Activated CD4-positive, alpha-beta T cell treated with anti-CD3 and anti-CD28 coated beads, Interleukin-2, amount 50 U/mL, for 4 hours (primary cell): Measurements from ENCODE around the gene PAQR5.
"Not testable (repeated sequence)": the region's sequence is repeated elsewhere in the genome, so short reads cannot be mapped to it uniquely, and the experiment has no call there.

Experiments used
- DNase-seq, 2 experiments: peaks; one replicate each; pipeline ENCODE4 v3.0.0-alpha.2; 2020

The PAQR5 gene

DNA sequence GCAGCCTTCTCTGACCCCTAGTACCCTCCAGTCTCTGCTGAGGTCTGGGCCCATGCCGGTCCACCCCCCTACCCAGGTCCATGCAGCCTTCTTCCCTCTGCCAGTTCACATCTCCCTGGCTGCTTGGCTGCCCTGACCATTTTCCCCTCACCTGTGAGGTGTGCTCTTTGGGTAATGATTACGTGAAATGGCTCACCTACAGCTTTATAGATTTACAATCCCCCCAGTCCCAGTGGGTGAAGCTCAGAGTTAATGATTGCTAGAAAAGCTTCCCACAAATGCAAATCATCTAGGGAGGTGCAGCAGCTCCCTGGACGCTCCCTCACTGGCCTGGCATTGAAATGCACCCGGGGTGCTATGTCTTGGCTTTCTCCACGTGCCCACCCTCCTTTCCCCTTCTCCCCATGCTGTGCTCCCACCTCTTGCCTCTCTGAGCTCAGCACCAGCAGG, 18.7 kb downstream of the PAQR5 start:
- DNase-seq: no peak

DNA sequence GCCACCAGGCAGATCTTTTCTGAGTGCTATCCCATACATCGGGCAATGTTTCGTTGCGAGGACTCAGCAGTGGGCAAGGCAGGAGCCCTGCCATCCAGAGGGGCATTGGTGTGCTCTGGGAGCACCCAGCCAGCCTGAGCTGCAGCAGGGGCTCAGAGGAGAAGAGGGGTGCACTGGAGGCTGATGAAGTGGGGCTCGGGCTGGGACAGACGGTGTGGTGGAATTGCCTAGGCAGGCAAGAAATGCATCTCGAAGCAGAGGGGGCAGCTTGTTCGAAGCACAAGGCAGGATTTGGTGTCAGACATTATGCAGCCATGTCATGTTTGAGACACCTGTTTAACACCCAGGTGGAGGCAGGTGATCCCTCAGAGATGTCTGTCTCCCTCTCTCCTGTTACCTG, 19.3 kb downstream of the PAQR5 start:
- no peak for DNase-seq

DNA sequence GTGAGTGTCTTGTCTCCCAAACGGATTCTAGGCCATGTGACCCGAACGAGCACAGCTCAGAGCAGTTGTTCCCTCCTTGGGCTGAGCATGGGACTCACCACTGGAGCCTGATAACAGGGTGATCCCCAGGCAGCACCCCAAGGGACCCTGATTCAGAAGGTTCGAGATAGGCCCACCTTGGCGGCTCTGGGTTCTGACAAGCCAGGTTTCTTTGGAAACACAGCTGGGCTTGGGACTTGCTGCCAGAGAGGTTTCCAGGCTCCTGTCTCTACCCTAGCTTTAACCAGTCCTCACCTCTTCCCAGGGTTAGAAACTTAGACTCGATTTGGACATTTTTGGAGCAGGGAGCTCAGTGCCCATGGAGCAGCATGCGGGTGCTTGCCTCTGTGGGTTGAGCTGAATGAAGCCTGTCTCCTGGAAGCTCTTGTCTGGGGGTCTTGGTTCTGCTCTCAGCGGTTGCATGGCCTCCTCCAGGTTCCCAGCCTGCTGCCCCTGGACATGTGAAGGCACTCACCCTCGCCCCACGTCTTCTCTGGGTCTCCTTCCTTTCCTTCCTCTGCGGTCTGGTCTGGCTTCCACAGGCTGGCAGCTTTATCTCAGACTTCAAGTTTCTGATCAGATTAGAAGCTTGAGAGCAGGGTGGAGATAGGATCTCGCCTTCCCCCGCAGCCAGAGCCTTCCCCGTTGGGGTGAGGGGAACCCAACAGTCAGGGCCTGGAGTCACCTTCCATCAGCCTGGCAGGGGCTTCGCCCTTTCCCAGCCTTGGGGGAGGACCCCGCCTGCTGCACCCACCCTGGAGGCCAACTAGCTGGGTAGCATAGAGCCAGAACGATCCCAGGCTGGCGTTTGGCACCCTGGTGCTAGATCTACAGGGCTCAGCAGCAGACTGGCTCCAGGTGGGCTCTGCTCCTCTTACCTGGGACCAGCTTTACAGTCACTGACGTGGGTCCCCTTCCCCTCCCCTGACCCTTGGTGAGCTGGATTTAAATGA, 21.0 kb downstream of the PAQR5 start:
- no peak for DNase-seq

DNA sequence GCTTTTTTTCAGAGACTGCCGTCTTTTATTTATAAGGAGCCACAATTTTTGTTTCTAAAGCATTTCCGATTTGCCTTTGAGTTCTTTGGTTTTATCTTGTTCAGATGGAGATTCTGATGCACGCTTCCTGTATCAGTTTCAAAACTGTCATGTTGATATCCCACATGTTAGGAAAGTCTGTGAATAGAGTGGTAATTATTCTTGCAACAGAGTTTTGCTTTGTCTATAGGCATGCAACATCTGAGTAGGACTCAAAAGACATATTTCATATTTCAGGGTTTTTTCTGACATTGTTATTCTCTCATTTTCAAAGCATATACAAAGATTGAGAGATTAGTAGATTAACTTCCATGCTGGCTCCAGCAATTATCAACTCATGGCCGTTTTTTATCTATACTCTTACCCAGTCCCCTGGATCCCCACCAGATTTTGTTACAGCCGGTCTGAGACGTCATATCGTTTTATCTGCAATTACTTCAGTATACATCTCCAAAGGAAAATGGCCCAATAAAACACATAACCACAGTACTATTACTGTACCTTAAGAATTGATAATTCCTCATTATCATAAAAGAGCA, 22.4 kb downstream of the PAQR5 start:
- DNase-seq: no peak

DNA sequence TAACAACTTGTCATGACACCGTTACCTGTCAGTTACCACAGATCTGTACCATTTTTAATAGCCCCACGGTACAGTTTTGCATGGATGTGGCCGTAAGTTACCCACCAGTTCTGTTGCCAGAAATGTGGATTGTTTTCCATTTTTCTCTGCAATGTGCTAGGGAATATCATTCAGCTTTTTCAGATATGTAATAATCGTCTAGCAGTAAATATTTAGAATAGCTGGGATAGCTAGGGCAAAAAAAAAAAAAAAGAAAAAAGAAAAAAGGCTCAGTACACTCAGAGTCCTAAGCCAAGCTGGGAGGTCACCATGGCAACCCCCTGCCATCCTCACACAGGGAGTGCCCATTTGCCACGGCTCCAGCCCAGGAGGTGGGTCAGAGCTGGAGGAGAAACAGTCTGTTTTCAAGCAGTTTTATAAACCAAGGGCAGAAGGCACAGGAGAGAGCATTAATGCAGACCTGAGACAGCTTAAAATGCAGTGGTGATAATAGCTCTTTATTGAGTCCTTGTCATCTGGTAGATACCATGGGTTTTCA, 25.2 kb downstream of the PAQR5 start:
- DNase-seq: no peak

DNA sequence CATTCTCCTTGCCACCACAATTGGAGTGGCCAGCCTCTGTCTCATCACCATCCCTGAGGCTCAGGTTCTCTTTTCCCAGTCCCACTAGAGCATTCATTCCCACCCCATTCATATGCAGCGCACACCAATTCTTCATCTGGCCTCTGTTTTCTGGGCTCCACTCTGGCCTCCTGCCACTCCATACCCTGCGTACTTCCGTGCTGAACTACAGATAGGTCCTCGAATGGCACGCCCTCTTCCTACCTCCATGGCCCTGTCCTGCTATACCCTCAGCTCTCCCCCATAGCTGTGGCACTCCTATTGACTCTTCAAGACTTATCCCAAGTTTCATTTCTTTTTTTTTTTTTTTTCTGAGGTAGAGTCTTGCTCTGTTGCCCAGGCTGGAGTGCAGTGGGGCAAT, 25.9 kb downstream of the PAQR5 start:
- DNase-seq: no peak

DNA sequence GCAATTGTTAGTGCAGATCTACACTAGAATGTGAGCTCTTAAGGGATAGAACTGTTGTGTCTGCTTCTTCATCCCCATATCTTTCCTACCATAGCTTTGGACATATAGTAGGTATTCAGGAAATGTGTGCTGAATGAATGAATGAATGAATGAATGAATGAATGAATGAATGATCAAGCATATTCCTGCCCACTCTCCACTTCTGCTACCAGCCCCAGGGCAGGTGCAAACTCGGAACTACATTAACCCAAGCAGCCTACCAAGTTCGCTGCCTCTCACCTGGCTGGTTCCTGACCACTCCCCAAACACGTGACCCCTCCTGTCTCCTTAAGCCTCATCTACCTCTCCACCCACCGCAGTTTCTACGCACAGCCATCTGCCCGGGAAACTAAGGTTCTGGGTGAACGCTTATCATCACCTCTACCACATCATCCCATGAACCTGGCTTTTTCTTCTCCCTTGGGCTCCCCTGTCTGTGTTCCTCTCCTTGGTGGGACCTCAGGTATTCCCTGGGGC, 26.8 kb downstream of the PAQR5 start:
- no peak for DNase-seq

DNA sequence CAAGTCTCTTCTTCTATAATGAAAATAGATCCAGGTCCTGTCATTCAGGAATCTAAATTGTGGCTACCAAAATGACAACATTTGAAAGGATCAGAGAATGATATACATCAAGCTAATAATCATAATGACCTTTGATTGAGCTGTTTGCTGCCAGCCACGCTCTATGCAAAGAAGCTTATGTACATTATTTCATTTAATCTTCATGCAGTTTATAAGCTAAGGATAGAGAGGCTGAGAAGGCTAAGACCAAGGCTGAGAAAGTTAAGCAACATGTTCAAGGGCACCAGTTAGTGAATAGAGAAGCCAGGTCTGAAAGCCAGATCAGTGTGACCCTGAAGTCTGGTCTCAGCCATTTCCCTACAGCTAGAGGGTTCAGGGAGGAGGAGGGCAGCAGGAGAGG, 29.4 kb downstream of the PAQR5 start:
- DNase-seq: no peak

DNA sequence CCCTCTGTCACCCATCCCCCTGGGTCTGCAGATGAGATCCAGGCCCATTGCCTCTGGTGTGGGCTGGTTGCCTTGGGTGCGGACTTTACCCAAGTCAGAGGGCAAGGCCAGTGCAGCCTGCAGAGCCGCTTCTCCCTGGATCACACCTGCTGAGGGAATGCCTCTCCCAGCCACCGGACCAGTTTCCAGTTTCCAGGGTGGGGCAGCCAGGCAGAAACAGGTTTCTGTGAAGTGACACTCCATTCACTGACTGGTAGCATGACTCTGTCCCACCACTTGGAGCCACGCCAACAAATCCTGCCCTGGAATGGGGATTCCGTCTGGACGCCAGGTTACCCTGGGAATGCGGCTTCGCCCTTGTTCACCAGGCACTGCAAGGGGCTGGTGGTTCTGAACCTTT, 30.0 kb downstream of the PAQR5 start:
- DNase-seq: no peak

DNA sequence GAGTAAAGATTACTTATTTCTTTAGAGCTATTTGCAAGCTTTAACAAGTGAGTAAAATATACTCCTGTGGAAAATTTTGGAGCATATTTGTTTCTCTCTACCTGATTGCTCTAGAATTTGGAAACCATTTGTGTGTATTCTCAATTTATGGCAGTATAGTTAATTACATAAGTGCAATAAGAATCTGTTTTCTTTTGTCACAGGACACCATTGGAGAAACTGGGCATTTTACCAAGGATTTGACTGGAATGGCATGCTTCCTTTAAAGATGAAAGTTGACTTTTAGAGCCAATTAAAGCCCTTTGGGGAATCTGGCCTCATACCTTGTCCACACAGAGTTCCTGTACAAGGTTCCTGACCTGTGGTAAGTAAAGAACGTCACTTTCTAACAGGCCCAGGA, 38.4 kb downstream of the PAQR5 start:
- no peak for DNase-seq

DNA sequence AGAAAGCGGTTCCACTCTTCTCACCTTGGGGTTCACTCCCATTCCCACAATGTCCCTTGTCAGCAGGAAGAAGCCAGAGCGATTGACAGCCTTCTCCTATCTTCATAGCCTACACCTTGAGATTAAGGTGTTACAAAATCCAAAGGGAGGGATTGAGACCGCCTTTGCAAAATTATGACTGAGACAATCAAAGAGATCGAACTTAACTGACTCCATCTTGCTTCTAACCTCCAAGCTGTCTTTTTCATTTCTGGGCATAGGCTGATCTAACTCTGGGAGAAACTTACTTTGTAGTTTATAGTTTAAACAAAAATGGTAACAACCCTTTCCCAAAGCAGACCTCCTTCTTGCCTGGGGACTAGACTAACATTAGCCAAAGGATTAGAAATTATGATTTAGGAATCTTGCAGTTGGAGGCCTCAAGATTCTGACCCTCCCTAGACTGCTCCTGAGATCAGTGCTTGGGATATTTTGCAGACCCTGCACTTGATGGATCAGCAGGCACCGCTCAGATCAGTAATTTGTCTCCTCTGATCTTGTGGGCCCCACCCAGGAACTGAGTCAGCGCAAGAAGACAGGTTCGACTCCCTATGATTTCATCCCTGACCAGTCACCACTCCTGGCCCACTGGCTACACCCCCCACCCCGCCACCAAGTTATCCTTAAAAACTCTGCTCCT, 40.0 kb downstream of the PAQR5 start:
- no peak for DNase-seq

DNA sequence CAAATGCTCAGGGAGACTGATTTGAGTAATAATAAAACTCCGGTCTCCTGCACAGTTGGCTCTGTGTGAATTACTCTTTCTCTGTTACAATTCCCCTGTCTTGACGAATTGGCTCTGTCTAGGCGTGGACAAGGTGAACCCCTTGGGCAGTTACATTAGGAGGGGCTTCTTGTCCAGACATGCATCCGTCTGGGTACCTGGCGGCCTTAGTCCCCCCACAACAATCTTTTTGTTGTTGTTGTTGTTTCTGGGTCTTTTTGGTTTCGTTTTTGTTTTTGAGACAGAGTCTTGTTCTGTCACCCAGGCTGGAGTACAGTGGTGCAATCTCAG, 40.5 kb downstream of the PAQR5 start:
- not testable (repeated sequence) for DNase-seq

DNA sequence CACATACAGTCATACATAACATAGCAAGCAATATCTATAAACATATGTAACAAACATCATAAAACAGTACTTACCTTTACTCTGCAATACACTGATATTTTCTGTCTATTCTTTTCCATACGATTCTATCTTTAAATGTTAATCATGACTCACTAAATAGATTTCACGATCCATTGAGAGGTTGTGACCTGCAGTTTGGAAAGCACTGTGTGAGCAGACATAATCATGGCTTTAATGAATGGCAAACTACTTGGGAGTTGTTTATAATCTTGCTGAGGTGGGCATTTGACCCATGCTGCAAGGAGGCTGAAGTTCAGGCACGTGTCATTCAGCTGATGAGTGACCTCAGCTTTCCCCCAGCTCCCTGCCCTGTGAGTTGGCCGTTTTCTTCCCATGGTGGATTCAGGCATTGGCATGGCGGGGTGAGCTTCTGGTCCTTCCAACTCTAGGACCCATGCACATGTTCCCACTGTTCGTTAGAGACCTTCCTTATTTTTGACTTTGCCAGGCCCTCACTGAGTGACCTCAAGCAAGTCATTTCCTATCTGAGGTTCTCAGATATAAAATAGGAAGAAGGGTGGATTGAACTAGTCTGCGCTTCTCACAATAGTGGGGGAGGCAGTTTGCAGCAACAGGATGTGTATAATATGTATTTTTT, 41.7 kb downstream of the PAQR5 start:
- no peak for DNase-seq

DNA sequence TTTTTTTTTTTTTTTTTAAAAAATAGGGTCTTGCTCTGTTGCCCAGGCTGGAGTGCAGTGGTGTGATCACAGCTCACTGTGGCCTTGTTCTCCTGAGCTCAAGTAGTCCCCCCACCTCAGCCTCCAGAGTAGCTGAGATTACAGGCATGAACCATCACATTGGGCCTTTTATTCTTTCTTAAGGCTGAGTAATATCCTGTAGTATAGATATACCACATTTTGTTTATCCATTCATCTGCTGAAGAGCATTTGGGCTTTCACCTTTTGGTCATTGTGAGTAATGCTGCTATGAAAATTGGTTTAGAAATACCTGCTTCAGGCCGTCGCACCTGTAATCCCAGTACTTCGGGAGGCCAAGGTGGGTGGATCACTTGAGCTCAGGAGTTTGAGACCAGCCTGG, 42.6 kb downstream of the PAQR5 start:
- DNase-seq: no peak

DNA sequence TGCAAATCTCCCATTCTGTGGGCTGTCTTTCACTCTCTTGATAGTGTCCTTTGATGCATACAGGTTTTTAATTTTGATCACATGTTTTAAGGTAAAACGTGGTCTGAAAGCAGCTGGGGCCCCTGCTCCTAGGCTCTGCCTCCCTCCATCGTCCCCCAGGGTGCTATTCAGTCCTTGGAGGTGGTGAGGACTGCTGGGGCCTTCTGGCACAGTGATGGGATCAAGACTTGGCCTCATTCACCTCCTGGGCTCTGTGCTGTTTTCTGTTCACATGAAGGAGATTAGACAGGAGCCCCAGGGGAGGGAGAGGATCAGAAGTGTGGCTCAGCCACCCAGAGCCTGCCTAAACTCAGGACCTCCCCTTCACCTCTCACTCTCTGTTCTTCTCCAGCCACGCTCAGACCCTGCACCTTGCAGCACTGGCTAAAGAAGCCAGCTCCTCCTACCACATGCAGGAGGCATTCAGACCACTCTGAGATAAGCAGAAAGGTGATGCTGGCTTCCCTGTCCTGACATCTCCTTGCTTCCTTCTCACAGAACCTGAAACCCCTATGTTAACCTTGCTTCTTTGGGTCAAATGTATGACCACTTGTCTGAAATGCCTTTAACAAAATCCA, 43.9 kb downstream of the PAQR5 start:
- DNase-seq: no peak

DNA sequence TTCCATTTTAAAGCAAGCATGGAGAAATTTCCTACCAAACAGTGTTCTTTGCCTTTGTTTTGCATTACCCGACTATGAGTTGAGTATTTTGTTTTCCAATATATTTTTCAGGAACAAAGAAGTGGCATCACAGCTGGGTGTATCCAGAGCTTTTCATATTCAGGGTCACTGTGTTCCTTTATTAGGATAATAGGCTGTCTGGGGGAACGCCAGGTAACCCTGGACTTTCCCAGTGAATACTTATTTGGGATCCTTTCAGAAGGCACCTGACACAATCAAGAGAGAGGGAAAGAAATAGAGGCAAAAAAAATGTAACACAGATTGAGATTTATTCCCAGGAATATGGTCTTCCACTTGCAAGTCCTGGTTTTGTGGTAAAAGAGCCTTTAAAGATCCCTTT, 44.4 kb downstream of the PAQR5 start:
- DNase-seq: no peak

DNA sequence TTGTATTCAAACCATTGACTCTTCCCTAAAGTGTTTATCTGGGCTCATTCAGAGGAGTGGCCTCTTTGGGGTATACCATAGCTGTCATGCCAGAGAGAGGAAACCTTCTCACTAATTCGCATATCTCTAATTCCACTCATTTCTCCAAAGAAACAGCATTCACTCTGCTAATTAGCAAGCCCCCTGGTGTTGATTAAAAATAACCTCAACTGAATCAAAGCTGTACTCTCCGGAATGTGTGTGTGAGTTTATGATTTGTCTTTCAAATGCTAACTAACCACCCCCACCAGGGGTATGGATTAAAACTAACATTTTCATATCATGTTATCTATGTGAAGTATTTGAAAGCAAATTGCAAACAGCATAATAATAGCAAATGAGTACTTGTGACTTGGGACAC, 45.5 kb downstream of the PAQR5 start:
- DNase-seq: no peak

DNA sequence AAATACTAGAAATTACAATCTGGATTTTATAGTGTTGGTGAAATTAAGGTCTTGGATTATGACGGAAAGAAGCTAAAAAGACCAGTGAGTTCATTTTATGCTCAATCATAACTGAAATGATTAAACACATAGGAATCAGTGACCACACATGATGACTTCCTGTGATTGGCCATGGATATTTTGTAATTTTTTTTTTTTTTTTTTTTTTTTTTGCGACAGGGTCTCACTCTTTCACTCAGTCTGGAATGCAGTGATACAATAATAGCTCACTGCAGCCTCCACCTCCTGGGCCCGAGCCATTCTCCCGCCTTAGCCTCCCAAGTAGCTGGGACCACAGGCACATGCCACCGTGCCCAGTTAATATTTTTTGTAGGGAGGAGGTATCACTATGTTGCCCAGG, 47.4 kb downstream of the PAQR5 start:
- no peak for DNase-seq

DNA sequence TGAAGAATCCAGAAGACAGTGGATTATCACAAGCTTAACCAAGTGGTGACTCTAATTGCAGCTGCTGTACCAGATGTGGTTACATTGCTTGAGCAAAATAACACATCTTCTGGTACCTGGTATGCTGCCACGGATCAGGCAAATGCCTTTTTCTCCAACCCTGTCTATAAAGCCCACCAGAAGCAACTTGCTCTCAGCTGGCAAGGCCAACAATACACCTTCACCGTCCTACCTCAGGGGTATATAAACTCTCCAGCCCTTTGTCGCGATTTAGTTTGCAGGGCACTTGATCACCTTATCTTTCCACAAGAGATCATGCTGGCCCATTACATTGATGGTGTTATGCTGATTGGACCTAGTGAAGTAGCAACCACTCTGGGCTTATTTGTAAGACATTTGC, 52.6 kb downstream of the PAQR5 start:
- no peak for DNase-seq

DNA sequence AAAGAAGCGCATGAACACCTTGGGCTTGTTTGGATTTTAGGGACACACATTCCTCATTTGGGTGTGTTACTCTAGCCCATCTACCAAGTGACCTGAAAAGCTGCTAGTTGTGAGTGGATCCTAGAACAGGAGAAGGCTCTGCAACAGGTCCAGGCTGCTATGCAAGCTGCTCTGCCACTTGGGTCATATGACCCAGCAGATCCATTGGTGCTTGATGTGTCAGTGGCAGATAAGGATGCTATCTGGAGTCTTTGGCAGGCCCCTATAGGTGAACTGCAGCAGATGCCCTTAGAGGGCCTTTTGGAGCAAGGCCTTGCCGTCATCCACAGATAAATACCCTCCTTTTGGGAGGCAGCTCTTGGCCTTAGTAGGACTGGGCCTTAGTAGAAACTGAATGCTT, 53.2 kb downstream of the PAQR5 start:
- DNase-seq: no peak

DNA sequence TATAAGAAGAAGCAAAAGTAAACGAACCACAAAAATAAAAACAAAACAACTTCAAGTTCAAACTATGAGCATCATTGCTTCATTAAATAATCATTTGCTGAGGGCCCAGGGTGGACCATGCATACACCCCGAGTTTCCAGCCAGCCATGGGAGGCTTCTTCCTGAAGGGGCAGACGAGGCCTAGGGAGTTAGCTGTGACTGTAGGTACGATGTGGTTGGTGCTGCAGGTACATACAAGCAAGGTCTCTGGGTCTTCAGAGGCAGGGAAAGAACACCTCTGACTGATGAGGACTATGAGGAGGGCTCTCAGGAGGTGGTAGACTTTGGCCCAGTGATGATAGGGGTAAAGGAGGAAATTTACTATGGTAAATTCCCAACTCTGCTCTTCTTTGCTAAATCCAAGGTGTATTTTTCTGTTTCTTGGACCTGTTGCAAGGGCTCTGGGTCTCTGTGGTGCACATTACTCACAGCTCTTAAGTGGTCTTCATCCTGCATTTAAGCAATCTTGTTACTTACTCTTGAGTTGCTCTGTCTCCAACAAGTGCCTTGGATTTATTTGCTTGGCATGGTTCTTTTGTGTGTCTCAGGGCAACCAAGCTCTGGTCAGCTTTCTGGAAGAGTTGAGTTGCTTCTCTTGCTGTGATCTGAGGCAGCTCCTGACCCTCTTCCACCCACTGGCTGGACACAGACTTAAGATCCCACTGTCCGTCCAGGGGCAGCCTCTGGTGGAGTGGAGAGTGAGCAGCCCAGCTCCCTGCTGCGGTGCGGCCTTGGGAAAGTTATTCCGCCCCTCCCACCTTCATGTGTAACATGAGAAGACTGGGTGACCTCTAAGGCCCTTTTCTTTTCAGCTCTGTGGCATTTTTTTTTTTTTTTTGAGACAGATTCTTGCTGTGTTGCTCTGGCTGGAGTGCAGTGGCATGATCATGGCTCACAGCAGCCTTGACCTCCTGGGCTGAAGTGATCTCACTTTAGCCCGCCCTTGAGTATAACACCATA, 59.4 kb downstream of the PAQR5 start:
- no peak for DNase-seq
